ACC112 (cell line): ENCODE data around the gene ENTPD5.
"Not testable (repeated sequence)": the region's sequence is repeated elsewhere in the genome, so short reads cannot be mapped to it uniquely, and the experiment has no call there.

Experiments used
- H2AFZ ChIP-seq: fragments of 200-600 bp; sonication (generic); one replicate; pipeline ENCODE4 v1.6.0; 2017; ENCODE audit warnings: antibody characterized with exemption, low read length; ENCODE audit not compliant: unreplicated experiment
- H3K27ac ChIP-seq: fragments of 200-600 bp; sonication (generic); 2 replicates; pipeline ENCODE4 v1.5.1; 2014; ENCODE audit warnings: low read depth, mild to moderate bottlenecking, antibody characterized with exemption, low read length, moderate library complexity
- H3K27me3 ChIP-seq: fragments of 200-600 bp; sonication (generic); 2 replicates; pipeline ENCODE4 v1.6.1; 2014; ENCODE audit warnings: mild to moderate bottlenecking, antibody characterized with exemption, low read length, moderate library complexity, mixed read lengths; ENCODE audit not compliant: insufficient read depth
- H3K36me3 ChIP-seq: fragments of 200-600 bp; sonication (generic); 2 replicates; pipeline ENCODE4 v1.6.1; 2016; ENCODE audit warnings: mild to moderate bottlenecking, antibody characterized with exemption, low read length, moderate library complexity, mixed read lengths; ENCODE audit not compliant: insufficient read depth
- H3K4me1 ChIP-seq: fragments of 200-600 bp; sonication (generic); one replicate; pipeline ENCODE4 v1.6.1; 2016; ENCODE audit warnings: low read length, mixed read lengths; ENCODE audit not compliant: insufficient read depth, unreplicated experiment, control insufficient read depth
- H3K4me3 ChIP-seq: fragments of 200-600 bp; sonication (generic); 2 replicates; pipeline ENCODE4 v1.5.1; 2014; ENCODE audit warnings: mild to moderate bottlenecking, low read depth, low read length
- H3K79me2 ChIP-seq: fragments of 200-600 bp; sonication (generic); one replicate; pipeline ENCODE4 v1.6.0; 2016; ENCODE audit warnings: low read length; ENCODE audit not compliant: control insufficient read depth, unreplicated experiment, insufficient read depth

ENTPD5 gene

DNA sequence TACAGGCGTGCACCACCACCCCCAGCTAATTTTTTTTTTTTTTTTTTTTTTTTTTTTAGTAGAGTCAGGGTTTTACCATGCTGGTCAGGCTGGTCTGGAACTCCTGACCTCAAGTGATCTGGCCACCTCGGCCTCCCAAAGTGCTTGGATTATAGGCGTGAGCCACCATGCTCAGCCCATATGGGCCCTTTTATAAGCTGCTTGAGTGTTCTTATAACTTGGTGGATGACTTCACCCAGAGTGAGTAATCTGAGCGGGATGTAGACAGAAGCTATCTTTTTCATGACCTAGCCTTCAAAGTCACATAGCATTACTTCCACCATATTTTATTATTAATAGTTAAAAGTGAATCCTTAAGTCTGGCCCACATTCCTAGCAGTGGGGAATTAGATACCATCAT lies 16.5 kb upstream of the ENTPD5 start:
- Histone ChIP-seq H3K4me3 (no peak overlapping the region), H2AFZ (no peak overlapping the region), H3K79me2 (no peaks in the 10 kb centered on the region), H3K27me3 (no peaks in the 10 kb centered on the region), H3K27ac (no peak overlapping the region), H3K36me3 (no peaks in the 10 kb centered on the region), H3K4me1 (no peaks in the 10 kb centered on the region)

DNA sequence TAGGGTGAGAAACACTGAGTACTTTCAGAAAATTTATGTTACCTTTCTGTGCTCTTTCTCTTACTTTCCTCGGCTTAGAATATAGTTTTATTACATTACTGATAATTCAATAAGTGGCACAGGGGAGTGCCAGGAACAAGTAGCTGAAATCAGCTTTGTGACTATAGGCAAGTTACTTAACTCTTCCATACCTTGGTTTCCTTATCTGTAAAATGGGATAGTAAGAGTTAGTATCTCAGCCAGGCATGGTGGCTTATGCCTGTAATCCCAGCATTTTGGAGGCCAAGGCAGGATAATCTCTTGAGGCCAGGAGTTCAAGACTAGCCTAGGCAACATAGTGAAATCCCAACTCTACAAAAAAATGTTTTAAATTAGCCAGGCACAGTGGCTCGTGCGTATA lies 15.5 kb upstream of the ENTPD5 start:
- Histone ChIP-seq H3K79me2 (no peaks in the 10 kb centered on the region), H3K27ac (no peak overlapping the region), H3K4me3 (no peak overlapping the region), H3K27me3 (no peaks in the 10 kb centered on the region), H3K4me1 (no peaks in the 10 kb centered on the region), H3K36me3 (no peaks in the 10 kb centered on the region), H2AFZ (no peak overlapping the region)

DNA sequence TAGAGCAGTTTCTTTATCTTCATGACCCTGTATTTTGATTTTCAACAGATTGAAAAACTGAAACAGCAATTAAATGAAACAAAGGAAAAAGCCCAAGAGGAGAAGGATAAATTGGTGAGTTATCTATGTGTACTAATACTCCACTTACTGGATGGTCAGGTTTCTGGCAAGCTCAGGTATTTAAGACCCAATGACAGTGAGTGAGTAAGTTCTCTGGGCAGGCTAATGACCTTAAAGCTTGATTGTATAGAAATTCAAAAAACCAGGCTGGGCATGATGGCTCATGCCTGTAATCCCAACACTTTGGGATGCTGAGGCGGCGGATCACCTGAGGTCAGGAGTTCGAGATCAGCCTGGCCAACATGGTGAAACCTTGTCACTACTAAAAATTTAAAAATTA lies 10.0 kb upstream of the ENTPD5 start:
- Histone ChIP-seq H3K36me3 (no peaks in the 10 kb centered on the region), H3K27ac (no peak overlapping the region), H3K4me1 (no peaks in the 10 kb centered on the region), H3K4me3 (no peak overlapping the region), H3K27me3 (no peaks in the 10 kb centered on the region), H3K79me2 (no peaks in the 10 kb centered on the region), H2AFZ (no peak overlapping the region)

DNA sequence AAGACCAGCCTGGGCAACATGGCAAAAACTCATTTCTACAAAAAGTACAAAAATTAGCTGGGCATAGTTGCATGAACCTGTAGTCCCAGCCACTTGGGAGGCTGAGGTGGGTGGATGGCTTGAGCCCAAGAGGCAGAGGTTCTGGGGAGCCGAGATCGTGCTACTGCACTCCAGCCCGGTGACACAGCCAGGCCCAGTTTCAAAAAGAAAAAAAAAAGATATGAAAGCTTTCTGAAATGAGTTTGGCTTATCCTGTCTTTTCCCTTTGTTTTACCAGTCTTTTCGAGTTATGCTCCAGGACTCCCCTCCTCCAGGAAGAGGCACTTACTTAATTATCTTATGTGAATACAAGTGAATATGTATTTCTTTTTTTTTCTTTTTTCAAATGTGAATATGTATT lies 3.3 kb upstream of the ENTPD5 start:
- H3K27ac ChIP-seq = no peak overlapping the region
- H3K27me3 ChIP-seq = no peaks in the 10 kb centered on the region
- H3K4me3 ChIP-seq = no peak overlapping the region
- no peaks in the 10 kb centered on the region for H3K36me3 ChIP-seq
- no peak overlapping the region for H2AFZ ChIP-seq
- no peaks in the 10 kb centered on the region for H3K79me2 ChIP-seq
- no peaks in the 10 kb centered on the region for H3K4me1 ChIP-seq

DNA sequence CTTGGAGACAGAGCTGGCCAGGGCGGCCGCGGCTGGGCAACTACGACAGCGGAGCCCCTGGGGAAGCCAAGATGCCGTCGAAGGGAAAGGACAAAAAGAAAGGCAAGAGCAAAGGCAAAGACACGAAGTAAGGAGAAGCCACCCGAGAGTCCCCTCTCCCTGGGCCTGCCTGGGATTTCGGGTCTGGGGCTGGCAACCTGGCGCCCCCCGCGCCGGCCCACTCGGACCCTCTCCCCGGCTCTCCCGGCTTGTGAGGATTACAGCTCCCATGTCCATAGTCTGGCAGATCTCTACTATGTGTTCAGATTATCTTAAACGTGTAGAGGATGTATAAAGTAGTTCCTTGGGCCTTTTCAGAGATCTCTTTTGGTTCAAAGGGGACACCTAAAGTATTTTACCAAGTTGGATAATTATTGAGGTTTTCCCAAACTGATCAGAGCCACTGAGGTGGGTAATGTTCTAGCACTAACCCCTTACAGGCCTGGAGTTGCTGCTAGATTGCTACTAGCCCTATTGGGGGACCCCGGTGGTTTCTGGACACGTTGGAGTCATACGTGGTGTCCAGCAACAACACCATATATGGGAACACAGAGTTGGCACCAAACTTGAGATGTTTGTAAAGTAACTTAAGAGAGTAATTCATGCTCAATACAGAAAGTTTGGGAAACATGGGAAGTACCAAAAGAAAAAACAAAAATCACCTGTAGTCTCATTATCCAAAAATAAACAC lies 485 bp upstream of the ENTPD5 start:
- no peaks in the 10 kb centered on the region for H3K27me3 ChIP-seq
- no peaks in the 10 kb centered on the region for H3K36me3 ChIP-seq
- H3K4me3 ChIP-seq = peak overlapping the region; percentile 97
- no peaks in the 10 kb centered on the region for H3K79me2 ChIP-seq
- no peaks in the 10 kb centered on the region for H3K4me1 ChIP-seq
- peak overlapping the region; percentile 94 for H3K27ac ChIP-seq
- H2AFZ ChIP-seq = peak overlapping the region; percentile 50

DNA sequence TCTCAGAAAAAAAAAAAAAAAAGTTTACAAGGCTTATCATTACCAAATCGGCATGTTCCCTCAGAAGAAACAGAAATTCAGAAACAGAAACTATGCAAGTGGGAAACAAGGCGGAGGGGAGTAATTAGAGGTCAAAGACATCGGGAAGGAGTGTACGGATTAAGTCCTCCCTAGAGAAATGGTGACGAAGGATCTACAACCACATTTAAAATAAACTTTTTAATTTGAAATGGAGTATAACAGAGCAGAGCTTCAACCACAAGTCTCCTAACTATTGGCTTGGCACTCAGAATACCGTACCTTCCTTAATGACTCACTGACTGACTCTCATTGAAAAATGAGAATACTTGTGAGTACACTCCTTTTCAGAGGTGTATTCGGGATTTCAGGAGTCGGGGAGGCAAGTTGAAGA lies 908 bp downstream of the ENTPD5 start:
- Histone ChIP-seq H3K4me1 (peaks cover 3% of the 10 kb centered on the region), H3K27me3 (no peaks in the 10 kb centered on the region), H3K27ac (peak overlapping the region; percentile 94), H3K79me2 (no peaks in the 10 kb centered on the region), H3K36me3 (no peaks in the 10 kb centered on the region), H3K4me3 (peak overlapping the region; percentile 97), H2AFZ (peak overlapping the region; percentile 98)

DNA sequence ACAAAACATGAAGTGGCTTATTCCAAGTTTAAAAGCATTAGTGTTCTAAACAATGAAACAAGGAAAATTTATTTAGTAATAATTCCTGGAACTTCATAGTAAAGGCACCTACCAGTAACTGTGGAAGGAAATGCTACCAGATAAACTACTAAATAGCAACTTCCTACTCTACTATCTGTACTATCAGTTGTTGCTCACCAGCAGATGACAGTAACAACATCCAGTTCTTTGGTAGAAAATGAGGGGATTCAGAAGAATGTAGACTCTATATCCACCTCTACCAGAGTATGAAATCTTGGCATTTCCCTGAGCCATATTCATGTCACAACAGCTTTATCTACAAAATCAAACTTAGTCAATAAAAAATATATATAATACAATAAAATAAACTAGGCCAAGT lies 3.1 kb downstream of the ENTPD5 start:
- Histone ChIP-seq H3K79me2 (no peaks in the 10 kb centered on the region), H3K4me3 (no peak overlapping the region), H3K27ac (no peak overlapping the region), H3K27me3 (no peaks in the 10 kb centered on the region), H2AFZ (no peak overlapping the region), H3K4me1 (peaks cover 3% of the 10 kb centered on the region), H3K36me3 (peaks cover 3% of the 10 kb centered on the region; the same call in 1 of the 2 replicates)

DNA sequence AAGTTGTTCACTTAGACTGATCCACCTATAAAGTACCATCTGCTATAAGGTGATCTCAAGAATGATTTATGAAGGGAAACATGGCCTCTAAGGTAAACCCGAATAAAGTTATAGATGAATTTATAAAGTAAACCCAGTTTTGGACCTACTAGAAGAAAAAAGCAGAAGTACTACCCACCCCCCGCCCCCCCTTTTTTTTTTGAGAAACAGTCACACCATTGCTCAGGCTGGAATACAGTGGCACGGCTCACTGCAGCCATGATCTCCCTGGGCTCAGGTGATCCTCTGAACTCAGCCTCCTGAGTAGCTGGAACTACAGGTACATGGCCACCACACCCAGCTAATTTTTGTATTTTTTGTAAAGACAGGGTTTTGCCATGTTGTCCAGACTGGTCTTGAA lies 3.9 kb downstream of the ENTPD5 start:
- H2AFZ ChIP-seq = no peak overlapping the region
- peaks cover 3% of the 10 kb centered on the region for H3K4me1 ChIP-seq
- H3K27ac ChIP-seq = no peak overlapping the region

DNA sequence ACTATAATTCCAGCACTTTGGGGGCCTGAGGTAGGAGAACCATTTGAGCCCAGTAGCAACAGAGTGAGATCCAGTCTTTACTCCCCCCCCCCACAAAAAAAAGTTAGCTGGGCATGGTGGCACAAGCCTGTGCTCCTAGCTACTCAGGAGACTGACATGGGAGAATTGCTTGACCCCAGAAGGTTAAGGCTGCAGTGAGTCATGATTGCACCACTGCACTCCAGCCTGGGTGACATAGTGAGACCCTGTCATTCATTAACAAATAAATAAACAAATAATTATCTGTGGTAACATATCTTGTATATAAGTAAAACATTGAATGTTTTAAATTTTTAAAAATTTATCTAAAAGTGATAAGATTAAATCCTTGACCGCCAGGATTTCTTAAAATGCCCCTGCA lies 4.8 kb downstream of the ENTPD5 start:
- Histone ChIP-seq H3K27me3 (no peaks in the 10 kb centered on the region), H2AFZ (no peak overlapping the region), H3K79me2 (no peaks in the 10 kb centered on the region), H3K4me1 (peaks cover 3% of the 10 kb centered on the region), H3K4me3 (no peak overlapping the region), H3K36me3 (peaks cover 3% of the 10 kb centered on the region; the same call in 1 of the 2 replicates), H3K27ac (no peak overlapping the region)

More for the DNA sequence above, 3.9 kb downstream of the ENTPD5 start:
- Histone ChIP-seq H3K4me3 (no peak overlapping the region), H3K27me3 (no peaks in the 10 kb centered on the region), H3K79me2 (no peaks in the 10 kb centered on the region), H3K36me3 (peaks cover 3% of the 10 kb centered on the region; the same call in 1 of the 2 replicates)

DNA sequence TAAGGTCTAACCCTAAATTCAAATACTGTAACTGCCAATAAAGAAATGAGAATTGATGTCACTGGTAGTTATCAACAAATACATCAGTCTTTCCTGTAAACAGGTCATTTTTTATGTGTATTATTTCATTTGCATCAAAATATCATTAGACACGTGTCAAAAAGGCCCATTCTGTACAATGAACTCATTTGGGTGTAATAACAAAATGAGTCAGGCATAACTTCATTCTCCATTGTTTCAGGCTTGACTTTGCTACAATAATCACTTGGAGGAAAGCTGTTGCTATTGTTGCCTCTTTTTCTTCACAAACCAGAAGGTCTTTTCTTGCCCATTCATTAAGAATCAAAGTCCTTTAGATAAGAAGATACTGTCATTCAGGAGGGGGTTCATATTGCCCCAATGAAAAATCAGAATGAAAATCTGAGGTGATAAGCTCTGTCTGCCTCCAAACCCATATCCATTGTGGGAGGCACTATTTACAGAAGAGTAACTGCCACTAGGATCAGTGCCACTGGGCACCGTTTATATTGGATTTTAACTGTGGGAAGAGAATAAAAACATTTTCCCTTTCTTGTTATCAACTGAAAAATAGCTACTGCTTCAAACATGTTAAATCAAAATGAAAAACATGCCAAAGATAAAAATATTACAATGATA lies 10.1 kb downstream of the ENTPD5 start:
- Histone ChIP-seq H3K4me1 (no peaks in the 10 kb centered on the region), H3K27me3 (no peaks in the 10 kb centered on the region), H3K27ac (no peak overlapping the region), H2AFZ (no peak overlapping the region), H3K79me2 (no peaks in the 10 kb centered on the region), H3K36me3 (peaks cover 3% of the 10 kb centered on the region; the same call in 1 of the 2 replicates), H3K4me3 (no peak overlapping the region)

DNA sequence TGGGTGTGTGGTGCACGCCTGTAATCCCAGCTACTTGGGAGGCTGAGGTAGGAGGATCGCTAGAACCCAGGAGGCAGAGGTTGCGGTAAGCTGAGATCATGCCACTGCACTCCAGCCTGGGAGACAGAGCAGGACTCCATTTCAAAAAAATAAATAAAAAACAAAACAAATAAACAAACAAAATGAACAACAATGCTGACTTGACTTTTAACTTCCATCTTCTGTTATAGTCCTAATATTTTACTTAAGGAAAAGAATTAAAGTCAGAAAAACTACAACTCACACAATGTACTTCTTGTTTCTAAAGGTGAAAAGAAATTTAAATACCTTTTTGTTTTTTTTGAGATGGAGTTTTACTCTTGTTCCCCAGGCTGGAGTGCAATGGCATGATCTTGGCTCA lies 13.4 kb downstream of the ENTPD5 start:
- H3K4me1 ChIP-seq, H2AFZ ChIP-seq, H3K4me3 ChIP-seq, H3K27me3 ChIP-seq, H3K79me2 ChIP-seq, H3K36me3 ChIP-seq, H3K27ac ChIP-seq: not testable (repeated sequence)
